ENCODE measurements around the gene NUCB2.

The NUCB2 gene

DNA sequence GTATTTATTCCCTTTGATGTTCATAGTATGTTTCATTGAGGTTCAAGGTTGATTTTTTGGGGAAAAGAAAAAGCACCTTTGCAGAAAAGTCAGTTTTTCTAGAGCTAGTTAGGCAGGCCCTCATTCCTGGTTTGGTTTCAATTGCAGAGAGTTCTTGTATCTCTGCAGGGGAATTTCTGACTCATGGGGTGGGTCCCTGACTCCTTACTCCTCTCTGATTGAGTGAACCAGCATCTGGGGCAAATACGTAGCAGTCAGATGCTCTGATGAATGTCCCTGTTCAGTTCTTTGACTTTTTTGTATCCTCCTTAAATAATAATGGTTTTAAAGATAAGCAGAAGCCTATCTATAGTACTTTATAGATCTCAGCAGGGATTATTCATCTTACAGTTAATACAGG lies 67.4 kb downstream of the NUCB2 start:
- no peak for DNase-seq

DNA sequence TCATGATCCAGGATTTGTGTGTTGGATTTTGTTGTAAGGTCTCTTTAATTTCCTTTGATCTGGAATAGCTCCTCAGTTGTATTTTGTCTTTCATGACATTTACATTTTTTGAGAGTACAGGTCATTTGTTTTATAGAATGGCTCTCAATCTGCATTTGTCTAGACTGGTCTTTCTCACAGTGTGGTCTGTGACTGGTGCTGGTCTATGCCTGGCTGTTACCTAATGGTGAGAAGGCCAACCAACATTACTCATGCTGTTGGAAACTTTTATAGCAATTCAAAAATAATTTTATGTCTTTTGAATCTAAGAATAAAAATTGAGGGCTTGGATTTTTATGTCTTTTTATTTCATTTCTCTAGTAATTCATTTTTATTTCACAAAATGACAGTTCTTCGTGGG lies 71.1 kb downstream of the NUCB2 start:
- no peak for DNase-seq

- no peak for DNase-seq
Observed at GRCh38 chr11:17350455-17351171, 74.1 kb downstream of the NUCB2 start.

- DNase-seq = no peak
Observed at GRCh38 chr11:17351172-17351509, 74.6 kb downstream of the NUCB2 start.

DNA sequence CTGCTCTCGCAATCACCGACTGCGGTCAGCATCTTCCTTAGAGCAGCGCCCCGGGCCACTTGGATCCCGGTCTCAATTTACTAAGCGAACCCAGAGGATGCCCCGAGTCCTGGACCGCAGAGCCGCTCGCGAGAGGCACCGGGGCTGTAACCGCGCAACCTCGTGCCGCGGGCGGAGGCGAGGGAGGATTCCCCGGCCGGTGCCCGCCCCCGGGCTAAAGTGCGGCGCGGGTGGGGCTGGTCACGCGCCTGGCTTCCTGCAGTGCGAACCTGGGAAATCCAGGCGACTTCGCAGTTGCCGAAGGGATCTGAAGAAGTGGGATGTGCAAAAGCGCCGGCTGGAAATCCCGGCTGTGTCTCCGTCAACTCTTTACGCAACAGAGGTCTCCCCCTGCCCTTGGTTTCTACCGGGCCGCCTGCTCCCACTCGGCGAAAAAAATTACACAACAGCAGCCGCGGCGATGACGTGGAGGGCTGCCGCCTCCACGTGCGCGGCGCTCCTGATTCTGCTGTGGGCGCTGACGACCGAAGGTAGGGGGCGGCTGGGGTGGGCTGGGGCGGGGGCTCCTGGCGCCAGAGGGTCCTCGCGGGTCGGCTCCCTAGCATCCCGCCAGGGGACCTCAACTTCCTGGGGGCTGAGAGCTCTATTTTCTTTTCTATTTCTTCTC lies 75.1 kb downstream of the NUCB2 start, which contains the start of gene NCR3LG1:
NCR3LG1 (plus strand) TSS at position 291 of the 667 bp plus-strand sequence; CDS start at position 461, 170 bp downstream.
- DNase-seq = no peak

GRCh38 chr11:17352950-17353820 lies 76.6 kb downstream of the NUCB2 start:
- DNase-seq = peak; percentile 73

- no peak for DNase-seq
Observed at GRCh38 chr11:17353821-17354600, 77.5 kb downstream of the NUCB2 start.

DNA sequence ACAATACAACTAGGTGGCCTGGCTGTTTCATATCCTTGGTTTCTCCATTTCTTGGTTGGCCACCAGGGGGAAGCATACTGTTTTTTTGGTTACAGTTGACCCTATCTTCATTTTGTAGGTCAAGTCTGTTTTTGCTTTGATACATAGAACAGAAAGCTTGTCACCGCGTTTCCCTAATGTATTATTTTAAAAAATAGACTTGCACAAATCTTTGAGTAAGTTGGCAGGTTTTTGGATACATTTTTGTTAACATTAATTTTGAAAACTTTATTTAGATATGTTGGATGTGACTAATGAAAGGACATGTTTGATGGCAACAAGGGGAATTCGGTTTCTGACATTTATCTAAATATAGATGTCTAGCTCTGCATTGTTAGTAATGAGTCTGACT lies 78.1 kb downstream of the NUCB2 start:
- peak; percentile 57 for DNase-seq

- DNase-seq = no peak
Observed at GRCh38 chr11:17366495-17366894, 90.0 kb downstream of the NUCB2 start.

DNA sequence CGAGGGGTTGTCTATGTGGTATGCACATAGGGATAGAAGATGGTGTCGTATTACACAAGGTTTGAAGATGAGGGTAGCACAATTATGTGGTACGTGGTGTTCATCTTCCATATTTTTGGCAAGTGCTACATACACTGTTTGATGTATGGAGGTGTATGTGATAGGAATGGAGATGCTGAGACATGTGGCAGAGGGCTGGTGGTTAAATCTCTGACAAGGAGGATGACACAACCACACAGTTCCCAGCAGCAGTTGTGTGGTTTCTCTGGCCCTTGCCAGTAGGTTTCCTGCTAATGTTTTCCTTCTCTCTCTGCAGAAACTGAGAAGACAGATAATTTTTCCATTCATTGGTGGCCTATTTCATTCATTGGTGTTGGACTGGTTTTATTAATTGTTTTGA lies 92.0 kb downstream of the NUCB2 start:
- no peak for DNase-seq

DNA sequence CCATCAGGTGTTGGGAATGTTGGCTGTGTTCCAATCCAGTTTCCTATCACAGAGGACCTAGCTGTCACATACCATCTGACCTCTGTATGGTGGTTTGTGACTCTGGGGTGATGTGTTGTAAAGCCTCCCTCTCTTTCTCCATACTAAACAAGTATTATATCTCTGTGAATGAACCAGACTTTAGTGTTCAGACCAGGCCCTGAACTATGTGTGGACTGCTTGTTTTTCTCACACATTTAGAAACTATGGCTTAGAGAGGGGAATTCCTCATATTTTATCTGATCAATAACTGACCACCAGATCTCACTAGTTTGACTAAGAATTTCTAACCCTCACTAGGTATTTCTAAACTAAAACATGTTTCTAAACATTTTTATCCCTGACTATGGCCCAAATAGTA lies 92.6 kb downstream of the NUCB2 start:
- DNase-seq = no peak

GRCh38 chr11:17369684-17370243 lies 93.2 kb downstream of the NUCB2 start:
- DNase-seq = no peak

- DNase-seq = no peak
Observed at GRCh38 chr11:17371614-17372013, 95.1 kb downstream of the NUCB2 start.

GRCh38 chr11:17375547-17375946 lies 99.0 kb downstream of the NUCB2 start:
- no peak for DNase-seq

DNA sequence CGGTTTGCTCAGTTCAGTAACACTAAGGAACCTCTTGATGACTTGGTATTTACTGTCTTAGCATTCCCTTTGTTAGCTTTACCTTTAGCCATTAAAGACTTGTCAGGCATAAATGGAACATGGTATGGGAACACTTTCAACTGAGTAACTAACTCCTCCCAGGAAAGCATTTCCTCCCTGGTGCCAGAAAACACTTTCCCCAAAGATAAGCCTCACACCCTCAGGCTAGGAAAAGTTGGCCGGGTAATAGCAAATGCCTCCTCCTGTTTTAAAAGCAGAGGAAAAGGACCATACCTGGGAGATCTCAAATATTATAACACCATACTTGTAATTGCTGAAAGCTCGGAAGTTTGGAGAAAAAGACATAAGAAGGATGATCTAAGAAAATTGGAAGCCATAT lies 100.0 kb downstream of the NUCB2 start:
- DNase-seq = no peak

DNA sequence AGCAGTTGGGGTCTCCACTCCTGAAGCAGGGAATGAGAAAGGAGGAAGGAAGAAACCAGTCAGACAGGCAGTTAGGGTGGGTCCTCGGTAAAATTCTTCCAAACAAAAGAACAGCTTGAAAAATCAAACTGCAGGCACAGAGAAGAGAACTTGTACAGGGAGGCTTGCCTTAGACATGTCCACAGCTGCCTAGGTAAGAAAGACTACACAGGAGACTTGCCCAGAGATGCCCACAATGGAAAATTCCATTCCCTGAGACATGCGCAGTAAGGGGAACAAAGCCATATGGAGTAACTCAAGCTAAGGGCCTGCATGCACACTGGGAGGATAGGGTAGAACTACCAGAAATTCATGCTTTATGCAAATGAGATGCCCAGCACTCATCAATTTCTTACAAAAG lies 102.1 kb downstream of the NUCB2 start:
- DNase-seq = no peak

GRCh38 chr11:17379383-17380180 lies 103.0 kb downstream of the NUCB2 start:
- DNase-seq = no peak

DNA sequence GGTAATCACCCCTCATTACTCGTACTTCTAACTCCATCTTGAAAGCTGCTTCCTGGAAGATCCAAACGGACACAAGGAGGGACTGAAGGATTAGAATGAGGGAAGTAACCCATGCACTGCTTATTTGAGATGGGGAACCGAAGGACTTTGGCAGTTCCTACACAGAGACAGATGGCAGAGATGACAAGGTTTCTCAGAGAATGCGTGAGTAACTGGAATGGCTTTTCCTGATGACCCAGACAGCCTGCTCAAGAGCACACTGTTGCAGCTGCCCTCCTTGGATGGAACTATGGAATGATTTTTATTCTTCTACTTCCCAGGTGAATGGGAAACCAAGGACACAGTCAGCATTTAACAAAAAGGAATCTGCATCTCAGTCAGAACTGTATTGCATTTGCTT lies 104.6 kb downstream of the NUCB2 start:
- DNase-seq = no peak
